SH-SY5Y (cell line): ENCODE results near the gene ASXL3.

Experiments
- GATA2 ChIP-seq: IDR thresholded peaks from 2 replicates; pipeline ENCODE4 v1.6.1; 2011; ENCODE audit warnings: mild to moderate bottlenecking, low read depth, low read length
- GATA3 ChIP-seq: IDR thresholded peaks from 2 replicates; pipeline ENCODE4 v1.6.1; 2011; ENCODE audit warnings: low read depth, mild to moderate bottlenecking, low read length, moderate library complexity

The ASXL3 gene

DNA sequence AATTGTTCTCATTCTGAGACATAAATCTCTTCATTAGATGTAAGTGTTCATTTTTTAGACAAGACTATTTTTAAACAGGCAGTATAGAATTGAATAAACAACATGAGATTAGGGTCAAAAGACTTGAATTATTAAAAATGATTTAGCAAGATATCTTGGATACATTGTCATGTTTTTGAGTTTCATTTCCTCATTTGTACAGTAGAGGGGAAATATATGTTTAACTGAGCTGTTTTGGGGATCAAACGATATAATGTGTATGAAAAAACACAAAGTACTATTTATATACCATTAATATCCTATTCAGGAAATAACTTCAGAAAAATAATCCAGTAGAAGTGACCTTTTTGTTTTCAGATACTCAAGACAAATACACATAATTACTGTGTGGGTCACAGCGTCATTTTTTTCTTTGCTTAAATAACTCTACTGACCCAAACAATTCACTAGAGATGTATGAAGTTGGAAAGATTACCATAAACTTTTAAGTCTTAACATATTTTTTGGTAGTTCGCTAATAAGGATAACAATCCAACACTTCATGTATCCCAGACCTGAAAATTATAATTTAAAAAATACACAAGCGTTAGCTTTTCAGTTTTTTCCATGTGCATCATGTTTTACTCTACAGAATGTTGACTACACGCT is 896 bp upstream of the ASXL3 start:
- TF ChIP-seq GATA2 = no peak
- no peak for TF ChIP-seq GATA3

DNA sequence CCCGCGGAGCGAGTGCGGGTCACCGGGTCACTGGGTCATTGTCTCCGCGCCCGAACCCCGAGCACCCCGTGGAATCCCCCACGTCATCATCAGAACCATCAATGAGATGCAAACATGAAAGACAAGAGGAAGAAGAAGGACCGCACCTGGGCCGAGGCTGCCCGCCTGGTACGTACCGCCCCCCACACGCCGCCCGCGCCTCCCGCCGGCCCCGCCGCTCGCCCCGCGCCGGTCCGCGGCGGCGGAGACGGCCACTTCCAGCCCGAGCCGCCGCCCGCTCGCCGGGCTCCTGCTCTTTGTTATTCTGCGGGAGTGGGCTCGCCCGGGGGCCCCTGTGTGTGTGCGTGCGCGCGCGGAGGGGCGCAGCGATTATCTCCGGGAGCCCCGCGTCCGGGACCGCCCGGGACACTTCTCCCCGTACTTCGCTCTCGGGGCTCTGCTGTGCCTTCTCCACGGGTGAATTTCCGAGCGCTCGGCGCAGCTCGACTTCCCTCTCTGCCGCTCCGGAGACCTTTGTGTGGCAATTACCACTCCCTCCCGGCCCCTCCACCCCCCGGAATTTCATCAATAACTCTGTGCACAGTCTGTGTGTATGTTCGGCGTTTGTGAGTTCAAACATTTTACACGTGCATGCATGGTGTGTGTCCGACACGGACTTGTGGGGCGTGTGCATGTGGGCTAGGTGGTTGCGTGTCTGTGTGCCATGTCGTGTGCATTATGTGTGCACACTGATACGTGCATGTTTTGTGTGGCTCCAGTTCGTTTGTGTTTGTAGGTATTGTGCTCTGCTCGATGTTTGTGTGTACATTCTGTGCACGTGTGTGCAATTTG is 714 bp downstream of the ASXL3 start:
- no peak for TF ChIP-seq GATA2
- no peak for TF ChIP-seq GATA3

DNA sequence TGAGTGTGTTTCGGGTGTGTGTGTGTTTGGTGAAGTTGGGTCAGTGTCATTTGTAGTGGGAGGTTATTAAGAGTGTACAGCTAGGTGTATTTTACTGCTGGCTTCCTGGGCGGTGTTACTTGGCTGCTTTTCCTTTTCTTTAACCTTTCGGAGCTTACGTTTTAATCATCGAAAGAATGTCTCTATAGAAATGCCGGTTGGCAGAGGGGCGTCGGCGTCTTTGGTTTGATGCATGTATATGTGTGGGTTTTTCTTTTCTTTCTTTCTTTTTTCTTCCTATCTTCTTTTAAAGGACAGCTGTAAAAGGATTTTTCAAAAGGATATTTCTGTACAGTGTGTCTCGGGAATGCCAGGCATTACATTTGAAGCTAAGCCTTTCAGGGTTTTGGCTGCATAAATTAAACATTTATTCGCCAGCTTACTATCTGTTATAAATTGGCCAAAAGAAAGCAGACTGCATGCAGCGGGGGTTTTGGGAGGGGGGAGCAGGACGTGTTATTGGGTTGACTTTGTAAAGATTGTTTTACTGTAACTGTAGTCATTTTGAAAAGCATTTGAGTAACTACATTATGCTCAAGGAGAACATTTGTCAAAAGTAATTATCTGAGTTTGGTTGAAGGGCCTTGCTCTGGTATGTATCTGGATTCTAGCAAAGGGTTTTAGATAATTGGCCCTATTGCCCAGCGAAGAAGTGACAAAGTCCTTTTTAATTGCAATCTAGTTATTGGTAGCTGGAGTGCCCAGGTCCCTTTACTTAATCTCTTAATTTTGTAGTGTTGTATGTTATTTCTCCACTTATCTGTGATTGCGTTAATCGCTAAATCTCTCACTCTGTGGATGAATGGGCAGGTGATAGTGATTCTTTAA is 1.6 kb downstream of the ASXL3 start:
- no peak for TF ChIP-seq GATA2
- no peak for TF ChIP-seq GATA3

DNA sequence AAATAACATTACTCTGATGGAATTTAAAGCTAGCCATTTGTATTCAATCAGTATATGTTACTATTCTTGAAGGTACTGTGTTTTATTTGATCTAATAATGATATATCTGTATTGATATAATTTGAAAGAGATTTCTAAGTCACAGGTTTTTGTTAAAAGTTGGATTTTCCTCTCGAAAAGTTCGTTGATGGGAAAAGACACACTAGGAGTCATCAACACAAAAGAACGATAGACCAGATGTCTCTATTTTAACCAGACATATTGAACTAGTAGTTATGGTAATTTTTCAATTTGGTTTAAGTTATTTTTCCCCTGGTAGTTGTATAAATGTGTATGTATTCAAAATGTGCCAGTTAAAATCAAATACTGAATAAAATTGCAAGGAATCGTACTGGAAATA is 2.5 kb downstream of the ASXL3 start:
- no peak for TF ChIP-seq GATA2
- no peak for TF ChIP-seq GATA3

DNA sequence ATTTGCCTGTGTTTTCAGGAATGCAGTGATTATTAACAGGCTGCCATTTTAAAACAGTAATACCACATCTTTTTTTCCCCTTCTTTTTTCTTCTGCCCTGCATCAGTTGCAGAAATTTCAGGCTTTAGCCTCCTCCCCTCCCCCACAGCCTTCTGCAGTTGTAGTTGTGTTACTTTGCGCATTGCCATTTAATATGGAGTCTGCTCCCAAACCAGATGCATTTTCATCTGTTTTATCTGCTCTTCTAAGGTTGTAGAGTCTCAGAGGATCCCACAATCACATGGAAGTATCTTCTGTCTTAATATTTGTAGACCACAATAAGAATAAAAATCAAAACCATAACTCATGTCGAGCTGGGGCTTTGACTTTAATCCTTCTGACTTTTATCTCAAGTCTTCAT is 3.8 kb downstream of the ASXL3 start:
- TF ChIP-seq GATA3 = no peak
- TF ChIP-seq GATA2 = no peak

DNA sequence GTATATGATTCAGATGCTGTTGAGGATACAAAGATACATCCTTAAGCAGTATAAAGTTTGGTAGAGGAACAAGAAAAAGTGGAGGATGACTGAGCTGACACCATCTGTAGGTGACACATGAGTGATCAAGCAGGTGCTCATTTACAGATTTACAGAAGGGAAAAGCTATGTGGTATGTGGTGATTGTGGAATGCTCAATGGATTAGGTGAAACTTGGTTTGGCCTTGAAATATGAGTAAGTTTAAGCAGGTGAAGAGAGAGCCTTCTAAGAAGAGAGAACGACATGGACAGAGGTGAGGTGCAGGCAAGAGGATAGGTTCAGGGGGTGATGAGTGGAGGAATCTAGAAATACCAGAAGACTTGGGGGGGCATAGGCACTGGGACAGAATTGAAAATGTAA is 5.9 kb downstream of the ASXL3 start:
- TF ChIP-seq GATA3 (no peak), GATA2 (no peak)

DNA sequence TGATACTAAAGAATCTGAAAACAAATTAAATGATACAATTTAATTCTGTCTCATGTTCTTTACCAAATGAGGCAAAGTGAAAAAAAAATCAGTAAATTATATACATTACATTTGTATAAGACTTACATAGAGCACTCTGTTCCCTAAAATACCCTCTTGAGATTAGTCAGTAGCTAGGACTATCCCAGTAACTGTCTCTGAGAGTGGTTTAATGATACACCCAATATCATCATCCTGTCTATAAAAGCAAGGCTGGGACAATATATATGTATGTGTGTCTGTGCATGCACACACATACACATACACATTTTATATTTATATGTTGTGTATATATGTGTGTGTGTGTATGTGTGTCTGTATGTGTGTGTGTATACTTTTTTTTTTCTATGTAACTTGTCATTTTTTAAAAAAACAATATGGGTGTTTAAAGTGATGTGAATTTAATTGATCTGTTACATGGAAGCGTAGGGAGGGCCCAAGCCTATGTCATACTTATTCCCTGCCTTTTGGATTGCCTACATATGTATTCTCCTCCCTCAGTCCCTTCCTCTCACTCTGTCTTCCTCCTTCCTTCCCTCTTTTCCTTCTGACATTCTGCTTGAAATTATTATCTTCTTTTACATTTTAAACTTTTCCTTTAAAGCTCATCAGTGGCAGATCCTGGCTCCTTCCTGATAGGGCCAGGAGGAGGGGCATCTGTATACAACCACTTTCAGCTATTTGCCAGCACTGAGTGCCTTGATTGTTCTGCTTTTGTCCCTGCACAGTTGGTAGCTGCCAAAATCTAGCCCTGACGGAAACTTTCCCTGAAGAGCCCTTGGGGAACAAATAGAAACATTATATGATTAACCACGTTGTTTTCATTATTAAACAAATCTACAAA is 6.8 kb downstream of the ASXL3 start:
- no peak for TF ChIP-seq GATA3
- TF ChIP-seq GATA2 = no peak

DNA sequence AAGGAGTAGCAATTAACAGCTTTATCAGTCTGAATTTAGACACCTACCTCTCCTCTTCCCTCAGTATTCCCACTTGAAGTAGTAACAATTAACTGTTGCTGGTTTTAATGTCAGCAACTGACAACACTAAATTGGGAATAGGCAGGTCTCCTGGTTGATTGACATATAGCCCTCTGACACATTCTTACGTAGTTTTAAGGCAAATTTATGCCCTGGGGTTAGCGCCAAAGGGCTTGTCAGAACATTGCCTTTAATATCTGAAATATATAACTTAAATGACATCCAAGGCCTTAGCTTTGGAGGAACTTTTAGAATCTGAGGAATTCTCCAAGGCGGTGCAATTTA is 7.4 kb downstream of the ASXL3 start:
- TF ChIP-seq GATA2 = no peak

DNA sequence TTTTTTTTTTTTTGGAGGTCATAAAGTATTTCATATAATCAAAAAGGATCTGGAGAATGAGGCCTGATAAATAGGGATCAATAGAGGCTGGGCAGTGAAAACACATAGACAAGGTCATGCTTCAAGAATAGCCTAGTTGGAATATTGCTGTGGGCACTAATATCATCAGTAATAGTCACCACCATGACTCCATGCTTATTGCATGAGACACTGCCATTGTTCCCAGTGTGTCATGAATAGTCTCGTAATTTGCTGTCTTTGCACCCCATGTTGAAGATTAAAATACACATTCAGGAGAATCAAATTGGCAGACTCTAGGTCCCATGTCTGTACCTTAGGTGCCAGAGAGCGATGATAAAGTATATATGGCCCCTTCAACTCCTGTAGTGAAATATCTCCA is 10.3 kb downstream of the ASXL3 start:
- TF ChIP-seq GATA2 (no peak), GATA3 (no peak)

DNA sequence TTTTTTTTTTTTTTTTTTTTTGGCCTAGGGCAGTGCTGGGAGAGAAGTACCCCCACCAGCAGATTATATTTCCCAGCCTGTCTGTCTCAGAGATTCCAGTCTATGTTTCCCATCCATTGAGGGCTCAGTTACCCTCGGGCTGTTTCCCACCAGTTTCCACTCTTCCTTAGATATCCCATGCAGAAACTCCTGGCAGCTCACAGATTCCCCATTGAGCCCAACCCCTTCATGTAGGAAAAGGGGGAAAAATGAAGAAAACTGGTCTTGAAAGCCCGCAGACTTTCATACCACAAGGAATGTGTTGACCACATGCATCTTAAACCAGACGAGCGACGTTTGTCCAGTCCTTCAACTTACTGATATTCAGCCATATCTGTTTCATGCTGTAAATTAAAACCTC is 15.2 kb downstream of the ASXL3 start:
- TF ChIP-seq GATA2 (no peak), GATA3 (no peak)

DNA sequence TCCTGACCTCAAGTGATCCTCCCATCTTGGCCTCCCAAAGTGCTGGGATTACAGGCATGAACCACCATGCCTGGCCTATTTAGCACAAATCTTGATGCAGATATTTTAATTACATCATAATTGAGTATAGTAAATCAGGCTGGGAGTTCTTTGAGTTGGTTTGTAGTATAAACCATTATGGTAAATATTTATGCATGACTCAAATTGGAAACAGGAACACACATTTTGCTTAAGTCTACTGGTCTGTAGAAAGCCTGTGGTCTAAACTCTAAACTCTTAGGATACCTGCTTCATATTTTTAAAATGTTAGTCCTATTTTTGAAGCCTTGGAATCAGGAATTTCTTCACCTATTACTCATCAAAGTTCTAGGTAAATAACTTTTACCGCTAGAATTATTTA is 16.8 kb downstream of the ASXL3 start:
- TF ChIP-seq GATA2 (no peak), GATA3 (no peak)

DNA sequence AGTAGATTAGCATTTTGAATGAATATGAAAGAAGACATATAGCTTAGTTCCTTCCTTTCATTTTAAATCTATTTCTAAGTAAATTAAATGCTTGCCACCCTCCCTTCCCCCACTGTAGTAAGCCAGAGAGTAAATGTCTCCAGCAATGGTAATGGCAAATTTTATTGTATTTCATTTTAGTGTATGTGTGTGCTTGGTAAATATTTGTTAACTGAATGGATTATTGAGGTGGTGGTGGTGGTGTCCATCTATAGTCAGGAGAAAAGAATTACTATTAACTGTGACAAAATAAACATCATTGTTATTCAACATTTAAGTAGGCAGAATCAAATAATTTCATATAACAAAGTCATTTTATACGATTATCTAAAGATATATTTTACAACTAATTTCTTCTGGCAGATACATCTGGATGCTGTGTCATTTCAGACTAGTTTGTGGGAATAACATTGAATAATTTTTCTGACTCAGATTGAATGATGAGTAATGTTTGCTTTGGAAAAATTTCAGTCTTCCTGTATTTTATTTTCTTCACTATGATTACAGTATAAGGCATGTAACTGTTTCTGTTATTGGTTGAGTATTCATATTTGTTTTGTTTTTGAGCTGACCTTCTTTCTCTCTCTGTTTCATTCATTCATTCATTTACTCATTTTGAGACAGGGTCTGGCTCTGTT is 18.3 kb downstream of the ASXL3 start:
- no peak for TF ChIP-seq GATA3
- TF ChIP-seq GATA2 = no peak

DNA sequence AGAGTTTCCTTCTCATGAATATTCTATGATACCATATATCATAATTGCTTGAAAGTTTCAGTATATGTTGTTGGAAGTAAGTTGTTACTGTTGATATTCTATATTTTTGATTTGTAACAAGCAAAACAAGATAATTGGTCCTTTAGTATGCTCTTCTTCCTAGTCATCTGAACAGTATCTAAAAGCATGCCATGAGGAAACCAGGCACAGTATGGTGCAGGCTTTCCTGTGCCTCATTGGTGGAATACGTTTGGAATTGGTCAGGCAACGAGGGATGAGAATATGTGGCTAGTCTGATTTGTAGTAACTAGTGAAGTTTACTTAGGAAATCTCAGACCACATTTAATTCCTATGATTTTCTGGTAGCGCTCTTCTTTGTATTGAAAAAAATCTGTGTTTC is 22.8 kb downstream of the ASXL3 start:
- TF ChIP-seq GATA3 = no peak
- TF ChIP-seq GATA2 = no peak

DNA sequence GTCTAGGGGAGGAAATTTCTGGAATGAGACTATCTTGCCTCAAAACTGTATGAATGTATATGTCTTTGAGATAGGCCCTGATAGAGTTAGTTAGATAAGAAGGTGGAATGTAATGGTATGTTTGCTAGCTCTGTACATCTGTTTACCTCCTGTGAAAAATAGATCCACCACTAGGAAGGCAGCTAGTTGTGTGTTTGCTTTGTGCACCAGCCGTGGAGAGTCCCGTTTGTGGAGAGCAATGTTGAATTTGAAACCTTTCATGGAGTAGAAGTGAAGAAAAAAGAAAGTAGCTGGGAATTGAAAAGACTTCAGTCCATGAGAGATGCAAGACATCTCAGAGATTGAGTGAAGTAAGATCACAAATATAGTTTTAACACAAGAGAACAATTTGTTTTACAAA is 25.4 kb downstream of the ASXL3 start:
- TF ChIP-seq GATA2 = no peak
- TF ChIP-seq GATA3 = no peak
